Upper lobe of left lung (tissue), 6 donors: ENCODE measurements around the gene XRRA1. TPM values are rescaled to one million over a fixed set of nuclear protein-coding genes. Genes with fewer than 3 reads are reported as not detected.
"Not testable (repeated sequence)": the region's sequence is repeated elsewhere in the genome, so short reads cannot be mapped to it uniquely, and the experiment has no call there.

Experiments
- ATAC-seq, 2 donors: fragments of 200-7000 bp; cut with Tn5 transposase; one replicate each; pipeline ENCODE4 v1.9.1; 2022; ENCODE audit warnings: mild to moderate bottlenecking in 2 of 2, moderate library complexity in 2 of 2; ENCODE audit not compliant: low FRiP score in 2 of 2
- DNase-seq, 2 donors: peaks; one replicate each; pipeline ENCODE4 v3.0.0-alpha.2; 2019 to 2020
- H3K27ac ChIP-seq, 4 donors: fragments of 200-600 bp; sonication (generic); one replicate each; pipeline ENCODE4 v1.5.1; 2016 to 2019
- H3K27me3 ChIP-seq, 4 donors: fragments of 200-600 bp; sonication (generic); one replicate each; pipeline ENCODE4 v1.5.1; 2017 to 2019
- H3K36me3 ChIP-seq, 4 donors: fragments of 200-600 bp; sonication (generic); one replicate each; pipeline ENCODE4 v1.5.1; 2016 to 2019
- H3K4me1 ChIP-seq, 4 donors: fragments of 200-600 bp; sonication (generic); one replicate each; pipeline ENCODE4 v1.5.1; 2018 to 2019
- H3K4me3 ChIP-seq, 4 donors: fragments of 200-600 bp; sonication (generic); one replicate each; pipeline ENCODE4 v1.5.1; 2017 to 2019; ENCODE audit warnings: mild to moderate bottlenecking in 2 of 4, moderate library complexity in 1 of 4
- H3K9me3 ChIP-seq, 4 donors: fragments of 200-600 bp; sonication (generic); one replicate each; pipeline ENCODE4 v1.5.1; 2018 to 2019
- EP300 ChIP-seq, 4 donors: sonication (generic); formaldehyde crosslinking; IDR thresholded peaks; one replicate each; pipeline ENCODE4 v1.5.1; 2017; ENCODE audit warnings: antibody characterized with exemption in 4 of 4, control low read depth in 2 of 4
- POLR2A ChIP-seq, 4 donors: fragments of 450-650 bp; IDR thresholded peaks; one replicate each; pipeline ENCODE4 v1.5.1; 2016 to 2017; ENCODE audit warnings: antibody characterized with exemption in 4 of 4, mild to moderate bottlenecking in 2 of 4
- POLR2AphosphoS5 ChIP-seq, 2 donors: sonication (generic); formaldehyde crosslinking; IDR thresholded peaks; one replicate each; pipeline ENCODE4 v1.5.1; 2017; ENCODE audit warnings: antibody characterized with exemption in 2 of 2
- WGBS, 2 donors: methylation state at CpG; one replicate each; pipeline ENCODE4 v1.1.5; 2017 to 2018; 5-methylcytosine and 5-hydroxymethylcytosine counted together
- total RNA-seq, 6 donors: library from RNA; depleted of rRNA in 4 of 6; stranded (reverse); fragments of >200 nt in 4 of 6; gene quantifications; one replicate each; pipeline versions ENCODE4 v1.1.0 to v1.2.1, GENCODE V29; 2016 to 2021
- TF ChIP-seq, protein P1 (sequence below), 6 experiments: fragments of 450-650 bp in 4 of 6; fragments of 200-600 bp in 2 of 6; sonication (generic) in 2 of 6; IDR thresholded peaks; one replicate each; pipeline ENCODE4 v1.5.1; 2016 to 2019; ENCODE audit warnings: antibody characterized with exemption in 6 of 6
- donor health status: DM: no; HTN: no; CAD: no; lungs with moderate emphysema.
- donor health status: DM: no; HTN: yes; CAD: no; lungs with severe emphysema.

Gene XRRA1, protein sequence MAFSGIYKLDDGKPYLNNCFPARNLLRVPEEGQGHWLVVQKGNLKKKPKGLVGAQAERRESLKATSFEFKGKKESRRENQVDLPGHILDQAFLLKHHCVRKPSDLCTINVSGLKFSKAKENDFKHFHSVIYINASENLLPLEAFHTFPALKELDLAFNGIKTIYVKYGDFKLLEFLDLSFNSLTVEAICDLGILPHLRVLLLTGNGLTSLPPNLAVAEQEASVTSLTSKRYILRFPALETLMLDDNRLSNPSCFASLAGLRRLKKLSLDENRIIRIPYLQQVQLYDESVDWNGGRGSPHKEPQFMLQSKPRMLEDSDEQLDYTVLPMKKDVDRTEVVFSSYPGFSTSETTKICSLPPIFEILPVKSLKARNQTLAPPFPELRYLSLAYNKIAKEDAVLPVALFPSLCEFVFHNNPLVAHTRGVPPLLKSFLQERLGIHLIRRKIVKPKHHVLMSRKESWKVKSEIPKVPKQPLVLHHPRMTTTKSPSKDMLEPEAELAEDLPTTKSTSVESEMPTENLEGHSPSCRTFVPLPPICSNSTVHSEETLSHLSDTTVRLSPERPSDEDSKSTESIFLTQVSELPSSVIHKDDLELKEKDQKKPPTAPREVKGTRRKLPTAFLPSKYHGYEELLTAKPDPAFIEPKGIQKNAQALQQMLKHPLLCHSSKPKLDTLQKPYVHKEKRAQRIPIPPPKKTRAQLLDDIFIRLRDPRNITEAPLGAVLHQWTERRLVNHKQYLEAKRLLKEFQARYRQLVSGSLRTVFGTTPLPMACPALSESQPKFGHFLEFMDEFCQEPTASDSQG
- 10 to 100 TPM in 5 of 6 donors, 1 to 10 TPM in 1; 9.4 to 25.1 (median 16.7) TPM for total RNA-seq

DNA sequence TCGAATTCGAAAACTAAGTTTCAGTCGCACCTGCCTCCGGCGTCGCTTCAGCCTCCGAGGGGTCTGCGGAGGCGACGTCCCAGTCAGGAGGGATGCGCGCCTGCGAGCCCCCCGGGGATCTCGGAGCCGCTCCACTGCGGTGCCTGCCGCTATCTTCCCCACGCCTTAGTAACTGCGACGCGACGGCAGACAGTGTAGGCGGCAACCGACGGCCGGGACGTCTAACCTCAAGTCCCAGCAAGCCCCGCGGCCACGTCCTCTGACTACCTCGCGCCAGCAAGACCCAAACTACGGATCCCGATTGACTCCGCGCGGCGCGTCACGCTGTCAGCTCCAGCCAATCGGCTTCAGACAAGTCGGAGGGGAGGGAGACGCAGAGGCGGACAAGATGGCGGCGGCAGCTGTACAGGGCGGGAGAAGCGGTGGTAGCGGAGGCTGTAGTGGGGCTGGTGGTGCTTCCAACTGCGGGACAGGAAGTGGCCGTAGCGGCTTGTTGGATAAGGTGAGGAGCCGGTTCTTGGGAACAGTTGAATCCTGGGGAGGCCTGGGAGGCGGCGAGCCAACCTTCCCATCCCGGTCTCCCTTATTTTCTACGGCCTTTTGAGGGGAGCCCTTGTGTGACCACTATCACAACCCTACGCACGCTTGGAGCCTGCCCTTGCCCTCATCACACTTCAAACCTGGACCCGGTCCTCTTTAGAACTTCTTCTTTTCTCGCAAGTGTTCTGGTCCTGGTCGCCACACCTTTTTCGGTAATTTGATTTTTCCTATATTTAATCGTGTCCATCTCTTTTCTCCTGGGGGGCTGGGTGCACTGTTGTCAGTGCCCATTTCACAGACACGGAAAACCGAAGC, at the start of gene XRRA1, which contains the start of gene SPCS2:
TSS of gene XRRA1 (minus strand) at position 194 of the 855 bp plus-strand sequence. CDS start 8,213 bp downstream, outside the sequence.
TSS of gene SPCS2 (plus strand) at position 369 of the 855 bp plus-strand sequence. CDS start at position 389, 20 bp downstream.
- Histone ChIP-seq H3K36me3 (peaks cover 0 to 3% (median 0%) of the 10 kb centered on the region in 4 donors), H3K4me1 (peaks cover 19 to 50% (median 27%) of the 10 kb centered on the region in 4 donors), H3K27me3 (no peaks in the 10 kb centered on the region), H3K4me3 (peak within 1 kb of the TSS; percentile 85 to 93 (median 89)), H3K9me3 (no peaks in the 10 kb centered on the region), H3K27ac (peak within 1 kb of the TSS; percentile 64 to 92 (median 88))
- TF ChIP-seq, protein P1, sequence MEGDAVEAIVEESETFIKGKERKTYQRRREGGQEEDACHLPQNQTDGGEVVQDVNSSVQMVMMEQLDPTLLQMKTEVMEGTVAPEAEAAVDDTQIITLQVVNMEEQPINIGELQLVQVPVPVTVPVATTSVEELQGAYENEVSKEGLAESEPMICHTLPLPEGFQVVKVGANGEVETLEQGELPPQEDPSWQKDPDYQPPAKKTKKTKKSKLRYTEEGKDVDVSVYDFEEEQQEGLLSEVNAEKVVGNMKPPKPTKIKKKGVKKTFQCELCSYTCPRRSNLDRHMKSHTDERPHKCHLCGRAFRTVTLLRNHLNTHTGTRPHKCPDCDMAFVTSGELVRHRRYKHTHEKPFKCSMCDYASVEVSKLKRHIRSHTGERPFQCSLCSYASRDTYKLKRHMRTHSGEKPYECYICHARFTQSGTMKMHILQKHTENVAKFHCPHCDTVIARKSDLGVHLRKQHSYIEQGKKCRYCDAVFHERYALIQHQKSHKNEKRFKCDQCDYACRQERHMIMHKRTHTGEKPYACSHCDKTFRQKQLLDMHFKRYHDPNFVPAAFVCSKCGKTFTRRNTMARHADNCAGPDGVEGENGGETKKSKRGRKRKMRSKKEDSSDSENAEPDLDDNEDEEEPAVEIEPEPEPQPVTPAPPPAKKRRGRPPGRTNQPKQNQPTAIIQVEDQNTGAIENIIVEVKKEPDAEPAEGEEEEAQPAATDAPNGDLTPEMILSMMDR (IDR thresholded peaks at IDR 0.05) = peak in 1 of 6 experiments; percentile 29
- TF ChIP-seq POLR2A (IDR thresholded peaks at IDR 0.05) (peak in 3 of 4 donors; percentile 55 to 90 (median 61)), POLR2AphosphoS5 (IDR thresholded peaks at IDR 0.05) (peak; percentile 94 to 97), EP300 (IDR thresholded peaks at IDR 0.05) (peak in 1 of 4 donors; percentile 76)
- DNase-seq (peak; percentile 99 to 100), ATAC-seq (peak; percentile 100)
- WGBS, 2 donors = 0 to 1% methylated on average over 20 to 49 of the region's 67 CpGs

DNA sequence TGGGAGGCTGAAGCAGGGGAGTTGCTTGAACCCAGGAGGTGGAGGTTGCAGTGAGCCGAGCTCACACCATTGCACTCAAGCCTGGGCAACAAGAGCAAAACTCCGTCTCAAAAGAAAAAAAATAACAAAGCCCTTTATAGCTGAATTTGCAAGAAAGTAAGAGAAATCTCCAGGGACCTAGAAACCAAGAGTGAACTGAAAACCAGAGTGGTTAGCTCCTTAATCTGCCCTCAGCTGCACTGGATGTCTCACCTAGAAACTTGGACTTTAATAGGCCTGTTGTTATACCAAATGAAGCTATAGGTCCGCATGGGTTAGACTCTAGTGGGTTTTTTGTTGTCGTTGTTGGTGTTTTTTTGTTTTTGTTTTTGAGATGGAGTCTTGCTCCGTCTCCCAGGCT, 44.0 kb upstream of the XRRA1 start:
- Histone ChIP-seq H3K27ac (no peak overlapping the region), H3K9me3 (no peaks in the 10 kb centered on the region), H3K4me3 (no peak overlapping the region), H3K36me3 (peaks cover 7 to 13% (median 11%) of the 10 kb centered on the region in 4 donors), H3K4me1 (peaks cover 0 to 17% (median 3%) of the 10 kb centered on the region in 4 donors), H3K27me3 (no peaks in the 10 kb centered on the region)
- 96 to 97% methylated on average over 5 of the region's 5 CpGs for WGBS, 2 donors
- no peak for ATAC-seq
- TF ChIP-seq POLR2AphosphoS5 (IDR thresholded peaks at IDR 0.05) (no peak), EP300 (IDR thresholded peaks at IDR 0.05) (no peak), POLR2A (IDR thresholded peaks at IDR 0.05) (no peak)
- TF ChIP-seq, protein P1 (IDR thresholded peaks at IDR 0.05) = no peak
- DNase-seq = no peak

DNA sequence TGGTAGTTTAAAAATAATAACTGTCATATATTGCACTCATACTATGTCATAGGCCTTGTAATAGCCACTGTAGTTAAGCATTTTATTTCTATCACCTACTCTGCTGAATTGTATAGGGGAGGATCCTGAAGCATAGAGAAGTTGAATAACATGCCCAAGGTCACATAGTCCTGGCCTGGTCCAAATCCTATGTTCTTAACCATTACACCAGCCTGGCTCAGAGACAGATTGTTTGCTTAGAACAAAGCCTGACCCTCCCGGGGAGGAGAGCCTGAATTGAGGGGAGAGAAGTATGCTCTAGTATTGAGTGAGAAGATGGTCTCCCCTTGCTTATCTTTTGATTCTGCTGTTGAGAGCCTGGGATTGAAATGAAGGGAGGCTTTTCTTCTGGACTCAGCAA, 42.0 kb upstream of the XRRA1 start:
- Histone ChIP-seq H3K4me1 (peaks cover 0 to 17% (median 3%) of the 10 kb centered on the region in 4 donors), H3K27me3 (no peaks in the 10 kb centered on the region), H3K9me3 (no peaks in the 10 kb centered on the region), H3K36me3 (peaks cover 7 to 13% (median 9%) of the 10 kb centered on the region in 4 donors), H3K27ac (no peak overlapping the region), H3K4me3 (no peak overlapping the region)
- WGBS, 2 donors = 13 to 50% methylated on average over 1 of the region's 1 CpG
- ATAC-seq (no peak), DNase-seq (no peak)
- no peak for TF ChIP-seq POLR2AphosphoS5 (IDR thresholded peaks at IDR 0.05)
- no peak for TF ChIP-seq EP300 (IDR thresholded peaks at IDR 0.05)
- TF ChIP-seq POLR2A (IDR thresholded peaks at IDR 0.05) = no peak
- TF ChIP-seq, protein P1 (IDR thresholded peaks at IDR 0.05) = no peak

DNA sequence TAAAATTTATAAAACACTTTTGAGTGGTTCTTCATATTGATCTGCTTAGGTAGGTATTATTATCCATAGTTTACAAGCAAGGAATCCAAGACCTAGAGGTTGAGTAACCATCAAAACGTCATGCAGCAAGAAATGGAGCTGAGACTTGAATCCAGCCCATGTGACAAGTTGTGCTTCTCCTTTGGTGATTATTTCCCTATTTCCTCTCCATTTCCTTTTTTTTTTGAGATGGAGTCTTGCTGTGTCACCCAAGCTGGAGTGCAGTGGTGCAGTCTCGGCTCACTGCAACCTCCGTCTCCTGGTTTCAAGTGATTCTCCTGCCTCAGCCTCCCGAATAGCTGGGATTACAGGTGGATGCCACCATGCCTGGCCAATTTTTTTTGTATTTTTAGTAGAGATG, 41.3 kb upstream of the XRRA1 start:
- H3K9me3 ChIP-seq, H3K27ac ChIP-seq, H3K27me3 ChIP-seq, H3K4me3 ChIP-seq, DNase-seq, H3K36me3 ChIP-seq: not testable (repeated sequence)
- 86 to 92% methylated on average over 4 of the region's 4 CpGs for WGBS, 2 donors
- peaks cover 0 to 17% (median 3%) of the 10 kb centered on the region in 4 donors for H3K4me1 ChIP-seq
- ATAC-seq = peak in 1 of 2 donors; percentile 16
